Measurements from ENCODE around the gene ARHGEF19.

DNA sequence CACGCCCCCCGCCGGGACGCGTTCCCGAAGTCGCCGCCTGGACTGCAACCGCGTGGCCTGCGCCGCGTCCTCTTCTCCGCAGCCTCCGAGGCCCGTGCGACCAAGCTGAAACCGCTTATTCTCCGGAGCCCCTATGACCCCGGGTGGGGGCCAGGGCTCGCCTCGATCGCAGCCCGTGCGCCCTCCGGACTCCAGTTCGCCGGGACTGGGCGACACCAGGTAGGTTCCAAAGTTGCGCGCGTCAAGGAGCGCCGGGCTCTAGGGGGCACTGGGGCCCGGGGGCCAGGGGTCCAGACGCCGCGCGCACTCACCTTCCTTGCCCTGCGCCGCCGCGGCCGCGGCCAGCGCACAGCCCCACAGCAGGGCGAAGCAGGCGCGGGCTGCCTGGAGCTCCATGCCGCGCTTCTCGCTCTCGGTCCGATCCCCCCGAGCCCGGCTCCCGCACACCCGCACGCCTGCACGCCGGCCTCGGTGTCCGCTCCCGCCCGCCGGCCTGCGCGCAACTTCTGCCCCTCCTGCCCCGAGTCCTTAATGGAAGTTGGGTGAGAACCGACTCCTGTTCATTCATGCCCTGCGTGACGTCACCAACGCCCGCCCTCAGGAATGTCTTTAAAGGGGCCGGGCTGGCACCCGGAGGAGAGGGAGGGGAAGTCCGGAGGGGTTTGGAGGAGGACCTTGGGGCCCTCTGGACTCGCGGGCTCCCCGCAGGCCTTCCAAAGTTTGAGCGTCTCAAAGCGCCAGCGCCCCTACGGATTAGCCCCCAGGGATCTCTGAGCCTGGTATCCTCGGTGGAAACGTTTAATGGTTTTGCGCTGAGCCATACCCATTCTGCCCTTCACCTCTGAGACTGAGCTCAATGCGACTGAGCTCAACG, 56.7 kb downstream of the ARHGEF19 start, which contains the start of gene EPHA2:
- TF ChIP-seq, protein P1, sequence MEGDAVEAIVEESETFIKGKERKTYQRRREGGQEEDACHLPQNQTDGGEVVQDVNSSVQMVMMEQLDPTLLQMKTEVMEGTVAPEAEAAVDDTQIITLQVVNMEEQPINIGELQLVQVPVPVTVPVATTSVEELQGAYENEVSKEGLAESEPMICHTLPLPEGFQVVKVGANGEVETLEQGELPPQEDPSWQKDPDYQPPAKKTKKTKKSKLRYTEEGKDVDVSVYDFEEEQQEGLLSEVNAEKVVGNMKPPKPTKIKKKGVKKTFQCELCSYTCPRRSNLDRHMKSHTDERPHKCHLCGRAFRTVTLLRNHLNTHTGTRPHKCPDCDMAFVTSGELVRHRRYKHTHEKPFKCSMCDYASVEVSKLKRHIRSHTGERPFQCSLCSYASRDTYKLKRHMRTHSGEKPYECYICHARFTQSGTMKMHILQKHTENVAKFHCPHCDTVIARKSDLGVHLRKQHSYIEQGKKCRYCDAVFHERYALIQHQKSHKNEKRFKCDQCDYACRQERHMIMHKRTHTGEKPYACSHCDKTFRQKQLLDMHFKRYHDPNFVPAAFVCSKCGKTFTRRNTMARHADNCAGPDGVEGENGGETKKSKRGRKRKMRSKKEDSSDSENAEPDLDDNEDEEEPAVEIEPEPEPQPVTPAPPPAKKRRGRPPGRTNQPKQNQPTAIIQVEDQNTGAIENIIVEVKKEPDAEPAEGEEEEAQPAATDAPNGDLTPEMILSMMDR (IDR thresholded peaks at IDR 0.05; ENCODE audit: poor library complexity) = no peak
- no peak for TF ChIP-seq EZH2phosphoT487 (IDR thresholded peaks at IDR 0.05; ENCODE audit: low read depth, severe bottlenecking, unreplicated experiment)
